Glutamatergic neuron (in vitro differentiated cells): ENCODE results near the gene SLC2A10. TPM values are rescaled to one million over a fixed set of nuclear protein-coding genes. Genes with fewer than 3 reads are reported as not detected.

ENCODE experiments used
- DNase-seq: peaks from one replicate; pipeline ENCODE4 v3.0.0; 2022
- H3K27ac Mint-ChIP-seq: one replicate; pipeline ENCODE4 v1.8.0; 2020; ENCODE audit warnings: mild to moderate bottlenecking, mixed read lengths, inconsistent platforms; ENCODE audit not compliant: unreplicated experiment
- H3K27me3 Mint-ChIP-seq: one replicate; pipeline ENCODE4 v1.8.0; 2020; ENCODE audit warnings: mild to moderate bottlenecking, moderate library complexity, mixed read lengths, inconsistent platforms; ENCODE audit not compliant: unreplicated experiment
- H3K36me3 Mint-ChIP-seq: one replicate; pipeline ENCODE4 v1.8.0; 2020; ENCODE audit warnings: mild to moderate bottlenecking, mixed read lengths, inconsistent platforms; ENCODE audit not compliant: unreplicated experiment
- H3K4me1 Mint-ChIP-seq: one replicate; pipeline ENCODE4 v1.8.0; 2020; ENCODE audit warnings: mild to moderate bottlenecking, low read depth, mixed read lengths, inconsistent platforms; ENCODE audit not compliant: unreplicated experiment
- H3K4me3 Mint-ChIP-seq: one replicate; pipeline ENCODE4 v1.8.0; 2020; ENCODE audit warnings: mild to moderate bottlenecking, mixed read lengths, inconsistent platforms; ENCODE audit not compliant: unreplicated experiment
- H3K9me3 Mint-ChIP-seq: one replicate; pipeline ENCODE4 v1.8.0; 2020; ENCODE audit warnings: mild to moderate bottlenecking, moderate library complexity, mixed read lengths, inconsistent platforms; ENCODE audit not compliant: unreplicated experiment
- CTCF ChIP-seq: fragments of 200-600 bp; sonication (generic); IDR thresholded peaks from one replicate; pipeline ENCODE4 v1.5.0; 2021; ENCODE audit not compliant: partially characterized antibody, unreplicated experiment
- total RNA-seq: library from RNA; stranded (reverse); fragmentation: NEBNext Ultra II Directional; extraction: Animal tissue kit (Norgen Biotek cat#: 25700); gene quantifications from one replicate; pipeline ENCODE4 v1.2.1, GENCODE V29; 2021; ENCODE audit not compliant: unreplicated experiment

The SLC2A10 gene
- total RNA-seq, 1 donor from 2014 or later: 0.37 TPM

DNA sequence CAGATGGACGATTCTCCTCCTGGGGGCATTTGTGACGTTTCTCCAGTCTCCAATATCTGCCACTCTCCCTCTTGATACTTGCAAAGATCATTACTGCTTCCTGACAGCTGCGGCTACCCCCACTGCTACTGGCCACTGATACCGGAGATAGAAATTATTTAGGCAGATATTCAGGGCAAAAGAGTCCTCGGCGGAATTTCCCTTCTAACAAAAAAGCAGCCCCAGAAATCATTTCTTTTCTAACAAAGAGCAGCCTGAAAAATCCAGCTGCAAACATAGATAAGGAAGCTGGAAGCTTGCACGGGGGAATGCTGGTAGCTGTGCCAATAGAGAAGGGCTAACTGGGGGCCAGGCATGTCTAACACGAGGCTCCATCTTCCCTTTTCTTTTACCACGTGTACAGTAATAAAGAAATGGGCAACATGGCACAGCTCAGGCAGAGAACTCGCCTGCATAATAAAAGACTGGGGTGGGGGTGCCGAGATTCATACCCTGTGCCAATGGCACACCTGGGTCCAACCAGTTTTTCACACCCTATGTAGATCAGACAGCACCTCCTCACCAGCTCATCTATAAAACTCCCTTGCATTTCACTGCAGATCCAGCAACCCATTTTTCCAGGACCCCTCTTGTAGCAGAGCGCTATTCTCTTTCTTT is 26.3 kb upstream of the SLC2A10 start:
- DNase-seq: peak; percentile 34
- peaks cover 3% of the 10 kb centered on the region for H3K27me3 Mint-ChIP-seq
- no peaks in the 10 kb centered on the region for H3K9me3 Mint-ChIP-seq
- H3K4me3 Mint-ChIP-seq: peak overlapping the region; percentile 81
- TF ChIP-seq CTCF: no peak
- peak overlapping the region; percentile 62 for H3K27ac Mint-ChIP-seq
- no peaks in the 10 kb centered on the region for H3K36me3 Mint-ChIP-seq
- peaks cover 24% of the 10 kb centered on the region for H3K4me1 Mint-ChIP-seq

GRCh38 chr20:46683668-46683938 is 25.8 kb upstream of the SLC2A10 start:
- Mint-ChIP-seq H3K27ac (peak overlapping the region; percentile 35), H3K4me3 (peak overlapping the region; percentile 81), H3K9me3 (peaks cover 3% of the 10 kb centered on the region), H3K36me3 (no peaks in the 10 kb centered on the region), H3K27me3 (peaks cover 2% of the 10 kb centered on the region), H3K4me1 (peaks cover 24% of the 10 kb centered on the region)
- DNase-seq: no peak
- TF ChIP-seq CTCF: no peak

DNA sequence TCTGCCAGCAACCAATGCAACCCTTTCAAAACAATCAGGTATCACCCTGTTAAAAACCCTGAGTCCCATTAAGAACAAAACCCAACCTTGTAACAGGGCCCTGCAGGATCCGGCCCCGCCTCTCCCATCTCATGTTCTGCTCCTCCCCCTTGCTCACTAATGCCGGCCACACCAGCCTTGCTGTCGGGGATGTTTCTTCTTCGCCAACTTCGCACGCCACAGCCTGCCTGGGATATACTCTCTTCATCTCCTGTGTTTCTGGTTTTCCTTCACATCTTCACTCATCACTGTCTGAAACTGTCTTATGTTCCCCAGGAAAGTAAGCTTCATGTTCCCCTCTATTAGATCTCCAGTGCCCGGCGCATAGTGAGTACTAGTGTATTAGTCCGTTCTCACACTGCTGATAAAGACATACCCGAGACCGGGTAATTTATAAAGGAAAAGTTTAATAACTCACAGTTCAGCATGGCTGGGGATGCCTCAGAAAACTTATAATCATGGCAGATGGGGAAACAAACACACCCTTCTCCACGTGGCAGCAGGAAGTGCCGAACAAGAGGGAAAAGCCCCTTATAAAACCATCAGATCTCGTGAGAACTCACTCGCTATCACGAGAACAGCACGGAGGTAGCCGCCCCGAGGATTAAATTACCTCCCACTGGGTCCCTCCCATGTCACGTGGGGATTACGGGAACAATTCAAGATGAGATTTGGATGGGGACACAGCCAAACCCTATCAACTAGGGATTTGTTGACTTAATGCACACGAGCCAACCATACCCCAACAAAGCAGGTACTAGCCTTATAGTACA is 25.3 kb upstream of the SLC2A10 start:
- H3K36me3 Mint-ChIP-seq: no peaks in the 10 kb centered on the region
- H3K27ac Mint-ChIP-seq: peak overlapping the region; percentile 23
- H3K27me3 Mint-ChIP-seq: peaks cover 1% of the 10 kb centered on the region
- peaks cover 5% of the 10 kb centered on the region for H3K9me3 Mint-ChIP-seq
- H3K4me1 Mint-ChIP-seq: peaks cover 24% of the 10 kb centered on the region
- DNase-seq: peak; percentile 60
- TF ChIP-seq CTCF: no peak
- H3K4me3 Mint-ChIP-seq: peak overlapping the region; percentile 81

GRCh38 chr20:46688151-46689081 is 21.0 kb upstream of the SLC2A10 start:
- no peaks in the 10 kb centered on the region for H3K36me3 Mint-ChIP-seq
- H3K4me3 Mint-ChIP-seq: peak overlapping the region; percentile 98

More at GRCh38 chr20:46688151-46689081, 21.0 kb upstream of the SLC2A10 start:
- peaks cover 12% of the 10 kb centered on the region for H3K4me1 Mint-ChIP-seq
- TF ChIP-seq CTCF: no peak
- peaks cover 5% of the 10 kb centered on the region for H3K9me3 Mint-ChIP-seq
- H3K27ac Mint-ChIP-seq: peak overlapping the region; percentile 99
- peaks cover 3% of the 10 kb centered on the region for H3K27me3 Mint-ChIP-seq
- DNase-seq: no peak
